ENCODE measurements around the gene C10orf71. TPM values are rescaled to one million over a fixed set of nuclear protein-coding genes. Genes with fewer than 3 reads are reported as not detected.

Gene C10orf71
- total and polyA plus RNA-seq, 2 donors (not counting 1 experiment from before 2014, with no cell fraction given) = not detected

- TF ChIP-seq CTCF (IDR thresholded peaks at IDR 0.05) (no peak), EZH2 (IDR thresholded peaks at IDR 0.05; ENCODE audit: borderline replicate concordance, insufficient read depth, low read depth, low read length, poor library complexity, severe bottlenecking) (no peak)
- no CpG with 5 or more reads among the region's 3 CpGs for WGBS (ENCODE audit: insufficient coverage)
- Mint-ChIP-seq H3K27me3 (peaks cover 10% of the 10 kb centered on the region), H3K27ac (no peak overlapping the region), H3K4me1 (no peaks in the 10 kb centered on the region), H3K4me3 (no peak overlapping the region), H3K9me3 (ENCODE audit: insufficient read depth) (peaks cover 3% of the 10 kb centered on the region)
- ATAC-seq (ENCODE audit: low read depth) (no peak), DNase-seq (no peak)
- Histone ChIP-seq H2AFZ (ENCODE audit: insufficient read depth, low read depth, low read length, poor library complexity, severe bottlenecking) (no peak overlapping the region), H3K9me3 (ENCODE audit: control extremely low read depth in 1 of 3, control insufficient read depth in 2 of 3, insufficient read depth in 1 of 3, low read length in 2 of 3) (peaks cover 0 to 13% (median 1%) of the 10 kb centered on the region in 3 donors), H3K27me3 (replicated peaks in 1 of 4; ENCODE audit: control extremely low read depth in 1 of 4, control insufficient read depth in 3 of 4, insufficient read depth in 4 of 4, low read length in 3 of 4) (peaks cover 0 to 2% (median 0%) of the 10 kb centered on the region in 4 experiments), H3K4me1 (ENCODE audit: control insufficient read depth in 2 of 2, insufficient read depth in 2 of 2, low read length in 2 of 2) (no peaks in the 10 kb centered on the region), H3K9ac (ENCODE audit: low read length) (no peak overlapping the region), H4K20me1 (ENCODE audit: control insufficient read depth, insufficient read depth, low read length, poor library complexity, severe bottlenecking) (no peaks in the 10 kb centered on the region), H3K79me2 (ENCODE audit: control insufficient read depth, insufficient read depth, low read length) (no peaks in the 10 kb centered on the region), H3K36me3 (replicated peaks in 1 of 2; ENCODE audit: control extremely low read depth in 1 of 2, control insufficient read depth in 1 of 2, extremely low read depth in 1 of 2, insufficient read depth in 2 of 2, low read length in 1 of 2) (no peaks in the 10 kb centered on the region), H3K27ac (ENCODE audit: low read length in 2 of 2) (no peak overlapping the region), H3K4me2 (replicated peaks; ENCODE audit: low read depth, low read length, poor library complexity, severe bottlenecking) (no peak overlapping the region), H3K4me3 (ENCODE audit: control extremely low read depth in 1 of 5, extremely low read depth in 1 of 5, insufficient read depth in 1 of 5, low read depth in 2 of 5, low read length in 4 of 5) (no peak overlapping the region)
- ChIA-PET CTCF (no interaction called here), POLR2A (no interaction called here)
- intact Hi-C loops (cut with micrococcal nuclease) = no loop called here
These were observed 56.3 kb downstream of the C10orf71 start for GRCh38 chr10:49355221-49355620.

GRCh38 chr10:49356181-49356580 is 57.2 kb downstream of the C10orf71 start:
- peaks cover 0 to 2% (median 0%) of the 10 kb centered on the region in 4 experiments for H3K27me3 ChIP-seq (replicated peaks in 1 of 4; ENCODE audit: control extremely low read depth in 1 of 4, control insufficient read depth in 3 of 4, insufficient read depth in 4 of 4, low read length in 3 of 4)
- H3K4me1 Mint-ChIP-seq = no peaks in the 10 kb centered on the region
- no peak overlapping the region for H2AFZ ChIP-seq (ENCODE audit: insufficient read depth, low read depth, low read length, poor library complexity, severe bottlenecking)
- no peak for DNase-seq
- peaks cover 0 to 3% (median 0%) of the 10 kb centered on the region in 3 donors for H3K9me3 ChIP-seq (ENCODE audit: control extremely low read depth in 1 of 3, control insufficient read depth in 2 of 3, insufficient read depth in 1 of 3, low read length in 2 of 3)
- ChIA-PET POLR2A (no interaction called here), CTCF (no interaction called here)
- H3K4me3 ChIP-seq (ENCODE audit: control extremely low read depth in 1 of 5, extremely low read depth in 1 of 5, insufficient read depth in 1 of 5, low read depth in 2 of 5, low read length in 4 of 5) = no peak overlapping the region
- H3K4me3 Mint-ChIP-seq = no peak overlapping the region
- peaks cover 8% of the 10 kb centered on the region for H3K27me3 Mint-ChIP-seq
- H3K4me1 ChIP-seq (ENCODE audit: control insufficient read depth in 2 of 2, insufficient read depth in 2 of 2, low read length in 2 of 2) = no peaks in the 10 kb centered on the region
- H3K79me2 ChIP-seq (ENCODE audit: control insufficient read depth, insufficient read depth, low read length) = no peaks in the 10 kb centered on the region
- no peak overlapping the region for H3K27ac Mint-ChIP-seq
- H3K9ac ChIP-seq (ENCODE audit: low read length) = no peak overlapping the region
- no peaks in the 10 kb centered on the region for H4K20me1 ChIP-seq (ENCODE audit: control insufficient read depth, insufficient read depth, low read length, poor library complexity, severe bottlenecking)
- no peaks in the 10 kb centered on the region for H3K9me3 Mint-ChIP-seq (ENCODE audit: insufficient read depth)
- TF ChIP-seq CTCF (IDR thresholded peaks at IDR 0.05) (no peak), EZH2 (IDR thresholded peaks at IDR 0.05; ENCODE audit: borderline replicate concordance, insufficient read depth, low read depth, low read length, poor library complexity, severe bottlenecking) (no peak)
- intact Hi-C loops (cut with micrococcal nuclease) = no loop called here
- H3K36me3 ChIP-seq (replicated peaks in 1 of 2; ENCODE audit: control extremely low read depth in 1 of 2, control insufficient read depth in 1 of 2, extremely low read depth in 1 of 2, insufficient read depth in 2 of 2, low read length in 1 of 2) = no peaks in the 10 kb centered on the region
- no peak overlapping the region for H3K4me2 ChIP-seq (replicated peaks; ENCODE audit: low read depth, low read length, poor library complexity, severe bottlenecking)
- ATAC-seq (ENCODE audit: low read depth) = no peak
- 100% methylated on average over 2 of the region's 4 CpGs for WGBS (ENCODE audit: insufficient coverage)
- no peak overlapping the region for H3K27ac ChIP-seq (ENCODE audit: low read length in 2 of 2)
